ENCODE data around the gene ERF.

The ERF gene

DNA sequence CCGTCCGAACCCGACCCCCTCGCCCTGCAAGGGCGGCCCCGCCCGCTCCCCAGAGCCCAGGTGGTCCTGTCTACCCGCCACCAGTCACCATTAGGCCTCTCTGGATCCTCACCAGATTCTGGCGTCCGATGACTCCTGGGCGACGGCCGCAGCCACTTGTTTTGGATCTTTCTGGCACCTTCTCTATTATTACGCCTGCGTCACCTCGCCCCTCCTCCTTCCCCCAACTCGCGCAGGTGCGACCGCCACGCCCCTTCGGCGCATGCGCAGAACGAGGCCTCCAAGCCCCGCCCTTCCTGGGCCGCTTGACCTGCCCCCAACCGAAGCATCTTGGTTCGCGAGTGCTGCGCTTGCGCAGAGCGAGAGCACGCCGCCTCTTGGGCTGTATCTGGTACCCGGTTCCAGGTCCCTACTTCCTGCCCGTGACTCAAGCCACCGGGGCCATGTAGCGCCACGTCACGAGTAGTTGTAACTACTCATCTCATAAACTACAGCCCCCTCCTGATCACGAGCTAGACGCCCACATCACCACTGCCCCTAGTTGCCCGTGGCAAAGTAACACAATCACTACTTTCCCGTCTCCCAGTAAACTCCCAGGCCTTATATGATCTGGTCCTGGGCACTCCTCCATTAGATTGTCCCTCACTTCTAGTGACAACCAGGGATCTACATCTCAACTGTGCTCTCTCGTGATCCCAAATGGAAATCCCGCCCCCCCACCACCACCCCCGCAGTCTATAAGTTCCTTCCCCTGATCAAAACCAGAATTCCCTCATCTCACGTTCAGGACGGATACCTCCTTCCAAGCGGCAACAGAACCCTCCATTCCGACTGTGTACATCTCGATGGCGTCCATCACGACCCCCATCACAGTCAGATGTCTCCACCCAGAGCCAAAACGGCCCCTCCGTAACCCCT is 37.1 kb downstream of the ERF start, which contains the start of gene DEDD2:
Gene DEDD2 (minus strand): TSS at position 158 of the 918 bp plus-strand sequence. CDS start 670 bp downstream, outside the sequence.
- Histone ChIP-seq H3K27ac (ENCODE audit: low read depth, low read length, severe bottlenecking) (peak within 1 kb of the TSS; percentile 87), H3K4me3 (ENCODE audit: extremely low read depth, insufficient read depth, low read length, poor library complexity, severe bottlenecking) (peak within 1 kb of the TSS; percentile 98), H3K9me3 (ENCODE audit: control insufficient read depth, low read length) (no peaks in the 10 kb centered on the region), H3K36me3 (ENCODE audit: control insufficient read depth, insufficient read depth, low read length) (peaks cover 39% of the 10 kb centered on the region), H3K4me1 (ENCODE audit: control insufficient read depth, insufficient read depth, low read length, poor library complexity, severe bottlenecking) (peaks cover 9% of the 10 kb centered on the region)
- WGBS, 2 experiments (ENCODE audit: insufficient coverage in 2 of 2), result 23 to 25% methylated on average over 48 to 56 of the region's 57 CpGs

DNA sequence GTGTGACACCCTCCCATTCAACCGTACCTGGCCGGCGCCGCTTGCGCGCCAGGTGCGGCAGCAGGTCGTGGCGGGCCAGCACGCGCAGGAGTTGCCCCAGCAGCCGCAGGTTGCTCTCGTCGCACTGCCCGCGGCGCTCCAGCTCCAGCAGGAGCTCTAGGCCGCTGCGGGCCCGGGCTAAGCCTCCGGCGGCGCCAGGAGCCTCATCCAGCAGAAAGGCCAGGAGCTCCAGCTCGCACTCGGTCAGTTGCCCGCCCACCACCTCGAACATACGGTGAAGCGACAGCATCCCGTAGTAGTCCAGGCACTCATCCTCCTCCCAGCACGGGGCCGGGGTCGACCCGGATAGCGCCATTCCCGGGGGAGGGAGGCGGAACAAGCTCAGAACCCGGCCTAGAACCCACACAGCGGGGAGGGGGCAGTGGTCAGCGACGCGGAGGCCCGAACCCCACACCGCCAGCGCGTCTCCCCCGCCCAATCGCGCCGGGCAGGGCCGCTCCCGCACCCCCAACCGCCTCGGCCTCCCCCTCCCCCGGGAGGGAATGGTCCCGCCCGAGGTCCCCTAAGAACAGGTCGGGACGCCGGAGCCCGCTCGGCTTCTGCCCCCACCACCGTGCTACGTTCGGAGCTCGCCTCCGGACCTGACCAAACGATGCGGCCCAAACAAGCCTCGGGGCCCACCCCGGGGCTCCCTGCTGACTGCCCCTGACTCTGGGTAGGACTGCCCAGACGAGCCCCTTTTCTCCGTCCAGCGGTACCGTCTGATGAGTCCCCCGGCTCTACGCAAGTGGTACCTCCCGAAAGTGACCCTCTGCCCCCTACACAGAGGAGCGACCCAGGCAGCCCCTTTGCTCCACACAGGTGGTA is 38.0 kb downstream of the ERF start:
- WGBS, 2 experiments (ENCODE audit: insufficient coverage in 2 of 2), result 1% methylated on average over 53 to 73 of the region's 79 CpGs
- H3K9me3 ChIP-seq (ENCODE audit: control insufficient read depth, low read length), result no peaks in the 10 kb centered on the region

DNA sequence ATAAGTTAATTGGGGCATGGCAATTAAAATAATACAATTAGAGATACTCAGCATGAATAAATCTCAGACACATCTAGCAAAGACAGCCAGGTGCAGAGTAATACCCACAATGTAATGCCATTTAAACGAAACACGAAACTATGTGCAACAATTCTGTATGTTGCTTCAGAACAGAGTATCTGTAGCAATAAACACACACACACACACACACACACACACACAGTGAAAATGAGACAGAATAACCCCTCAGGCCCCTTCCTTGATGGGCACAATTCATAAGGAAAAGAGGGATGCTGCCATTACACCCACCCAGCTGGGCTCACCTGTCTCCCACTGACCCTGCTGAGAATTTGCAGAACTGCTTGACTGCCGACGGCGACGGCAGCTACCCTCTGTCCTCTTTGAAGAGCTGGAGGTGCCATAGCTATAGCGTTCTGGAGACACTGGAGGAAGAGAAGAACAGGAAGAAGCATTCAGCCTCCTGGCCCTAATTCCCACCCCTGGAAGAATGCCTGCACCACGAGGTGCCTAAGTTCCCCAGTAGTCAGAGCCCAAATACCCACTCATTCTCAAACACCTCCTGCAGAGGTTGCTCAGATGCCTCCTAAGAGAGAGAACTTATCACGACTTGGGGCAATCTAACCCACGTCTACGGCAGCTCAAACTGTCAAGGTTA is 40.0 kb downstream of the ERF start:
- no peaks in the 10 kb centered on the region for H3K9me3 ChIP-seq (ENCODE audit: control insufficient read depth, low read length)
- peaks cover 9% of the 10 kb centered on the region for H3K4me1 ChIP-seq (ENCODE audit: control insufficient read depth, insufficient read depth, low read length, poor library complexity, severe bottlenecking)
- H3K36me3 ChIP-seq (ENCODE audit: control insufficient read depth, insufficient read depth, low read length), result peaks cover 50% of the 10 kb centered on the region
- H3K27ac ChIP-seq (ENCODE audit: low read depth, low read length, severe bottlenecking), result no peak overlapping the region
- no peak overlapping the region for H3K4me3 ChIP-seq (ENCODE audit: extremely low read depth, insufficient read depth, low read length, poor library complexity, severe bottlenecking)
- 90 to 97% methylated on average over 9 to 10 of the region's 11 CpGs for WGBS, 2 experiments (ENCODE audit: insufficient coverage in 2 of 2)

More for the DNA sequence above, 38.0 kb downstream of the ERF start:
- H3K36me3 ChIP-seq (ENCODE audit: control insufficient read depth, insufficient read depth, low read length), result peaks cover 38% of the 10 kb centered on the region
- H3K4me3 ChIP-seq (ENCODE audit: extremely low read depth, insufficient read depth, low read length, poor library complexity, severe bottlenecking), result peak overlapping the region; percentile 98
- H3K27ac ChIP-seq (ENCODE audit: low read depth, low read length, severe bottlenecking), result peak overlapping the region; percentile 74
- peaks cover 9% of the 10 kb centered on the region for H3K4me1 ChIP-seq (ENCODE audit: control insufficient read depth, insufficient read depth, low read length, poor library complexity, severe bottlenecking)

- Histone ChIP-seq H3K4me3 (ENCODE audit: extremely low read depth, insufficient read depth, low read length, poor library complexity, severe bottlenecking) (no peak overlapping the region), H3K4me1 (ENCODE audit: control insufficient read depth, insufficient read depth, low read length, poor library complexity, severe bottlenecking) (peaks cover 10% of the 10 kb centered on the region), H3K9me3 (ENCODE audit: control insufficient read depth, low read length) (no peaks in the 10 kb centered on the region), H3K27ac (ENCODE audit: low read depth, low read length, severe bottlenecking) (no peak overlapping the region), H3K36me3 (ENCODE audit: control insufficient read depth, insufficient read depth, low read length) (peaks cover 71% of the 10 kb centered on the region)
- 83 to 100% methylated on average over 1 of the region's 1 CpG for WGBS, 2 experiments (ENCODE audit: insufficient coverage in 2 of 2)
Measured at GRCh38 chr19:42212886-42213285, 42.0 kb downstream of the ERF start.

DNA sequence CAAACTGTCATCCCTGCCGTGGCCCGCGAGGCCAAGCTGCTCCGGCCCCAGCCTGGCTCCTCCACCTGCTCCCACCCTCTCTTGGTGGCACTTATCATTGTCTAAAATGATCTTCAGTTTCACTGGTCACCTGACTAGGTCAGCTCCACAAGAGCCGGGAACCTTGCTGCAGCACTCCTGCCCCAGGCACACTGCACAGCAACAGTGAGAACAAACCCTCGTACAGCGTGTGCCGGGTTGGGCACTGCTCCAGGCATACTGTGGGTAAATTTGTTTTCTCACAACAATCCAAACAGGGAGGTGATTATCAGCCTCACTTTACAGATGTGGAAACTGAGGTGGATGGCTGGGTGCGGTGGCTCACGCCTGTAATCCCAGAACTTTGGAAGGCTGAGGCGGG is 46.3 kb downstream of the ERF start:
- Histone ChIP-seq H3K27ac (ENCODE audit: low read depth, low read length, severe bottlenecking) (no peak overlapping the region), H3K36me3 (ENCODE audit: control insufficient read depth, insufficient read depth, low read length) (peaks cover 85% of the 10 kb centered on the region), H3K4me3 (ENCODE audit: extremely low read depth, insufficient read depth, low read length, poor library complexity, severe bottlenecking) (no peak overlapping the region), H3K4me1 (ENCODE audit: control insufficient read depth, insufficient read depth, low read length, poor library complexity, severe bottlenecking) (peaks cover 10% of the 10 kb centered on the region), H3K9me3 (ENCODE audit: control insufficient read depth, low read length) (no peaks in the 10 kb centered on the region)
- 91 to 98% methylated on average over 7 to 8 of the region's 11 CpGs for WGBS, 2 experiments (ENCODE audit: insufficient coverage in 2 of 2)

GRCh38 chr19:42207767-42208271 is 47.1 kb downstream of the ERF start:
- H3K4me3 ChIP-seq (ENCODE audit: extremely low read depth, insufficient read depth, low read length, poor library complexity, severe bottlenecking), result no peak overlapping the region
- peaks cover 83% of the 10 kb centered on the region for H3K36me3 ChIP-seq (ENCODE audit: control insufficient read depth, insufficient read depth, low read length)
- peaks cover 10% of the 10 kb centered on the region for H3K4me1 ChIP-seq (ENCODE audit: control insufficient read depth, insufficient read depth, low read length, poor library complexity, severe bottlenecking)
- no peaks in the 10 kb centered on the region for H3K9me3 ChIP-seq (ENCODE audit: control insufficient read depth, low read length)
- 86 to 94% methylated on average over 5 of the region's 6 CpGs for WGBS, 2 experiments (ENCODE audit: insufficient coverage in 2 of 2)
- H3K27ac ChIP-seq (ENCODE audit: low read depth, low read length, severe bottlenecking), result no peak overlapping the region

DNA sequence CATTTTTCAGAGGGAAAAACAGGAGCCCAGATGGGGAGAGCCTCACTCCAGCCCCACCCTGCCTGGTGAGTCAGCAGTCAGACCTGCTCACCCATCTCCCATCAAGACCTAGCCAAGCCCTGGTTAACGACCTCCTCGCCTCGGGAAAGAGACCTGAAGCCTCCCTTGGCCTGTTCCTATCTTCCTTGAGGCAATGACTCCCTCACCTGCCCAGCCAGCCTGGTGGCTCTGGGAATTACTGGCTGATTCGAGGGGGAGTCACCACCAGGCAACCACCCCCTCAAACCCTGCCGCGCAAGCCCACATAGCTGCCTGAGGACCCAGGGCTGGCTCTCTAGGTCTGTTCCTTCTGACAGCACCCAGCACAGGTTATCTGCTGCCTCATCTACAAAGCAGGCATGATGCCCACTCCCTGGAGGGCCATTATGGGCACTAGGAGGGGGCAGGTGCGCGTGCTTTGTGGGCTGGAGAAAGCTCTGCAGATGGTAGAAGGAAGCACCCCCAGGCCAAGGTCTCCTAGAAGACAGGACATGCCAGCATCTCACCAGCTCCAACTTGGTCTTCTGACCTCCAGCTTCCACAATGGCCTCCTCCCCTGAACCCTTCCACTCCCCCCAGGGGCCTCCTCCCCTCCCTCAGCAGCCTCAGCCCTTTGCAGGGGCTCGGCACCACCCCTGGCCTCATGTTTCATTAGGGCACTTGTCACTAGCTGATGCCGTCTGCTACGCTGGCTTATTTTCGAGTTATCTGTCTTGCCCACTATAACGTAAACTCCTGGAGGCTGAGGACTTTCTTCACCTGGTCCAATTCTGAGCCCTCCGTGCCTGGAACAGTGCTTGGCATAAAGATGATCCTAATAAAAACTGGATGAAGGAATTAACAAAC is 47.8 kb downstream of the ERF start:
- Histone ChIP-seq H3K4me3 (ENCODE audit: extremely low read depth, insufficient read depth, low read length, poor library complexity, severe bottlenecking) (no peak overlapping the region), H3K27ac (ENCODE audit: low read depth, low read length, severe bottlenecking) (no peak overlapping the region), H3K36me3 (ENCODE audit: control insufficient read depth, insufficient read depth, low read length) (peaks cover 82% of the 10 kb centered on the region), H3K4me1 (ENCODE audit: control insufficient read depth, insufficient read depth, low read length, poor library complexity, severe bottlenecking) (peaks cover 10% of the 10 kb centered on the region), H3K9me3 (ENCODE audit: control insufficient read depth, low read length) (no peaks in the 10 kb centered on the region)
- 94 to 99% methylated on average over 9 to 12 of the region's 14 CpGs for WGBS, 2 experiments (ENCODE audit: insufficient coverage in 2 of 2)

DNA sequence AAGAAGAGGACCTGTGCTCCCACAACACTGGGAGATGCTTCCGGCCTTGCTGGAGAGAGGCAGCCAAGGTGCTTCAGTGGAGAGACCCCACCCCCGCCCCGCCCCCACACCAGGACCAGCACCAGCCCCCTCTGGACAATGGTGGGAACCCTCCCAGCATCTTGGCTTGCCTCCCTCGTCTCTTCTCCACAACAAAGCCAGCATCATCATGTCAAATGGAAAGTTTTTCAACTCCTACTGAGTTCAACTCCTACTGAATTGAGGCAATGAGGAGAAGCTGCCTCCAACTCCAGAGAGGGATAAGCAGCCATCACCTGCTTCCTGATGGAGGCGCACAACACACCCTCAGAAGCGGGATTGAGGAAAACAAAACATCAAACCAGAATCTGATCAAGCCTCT is 50.3 kb downstream of the ERF start:
- no peaks in the 10 kb centered on the region for H3K9me3 ChIP-seq (ENCODE audit: control insufficient read depth, low read length)
- H3K27ac ChIP-seq (ENCODE audit: low read depth, low read length, severe bottlenecking), result no peak overlapping the region
- peaks cover 10% of the 10 kb centered on the region for H3K4me1 ChIP-seq (ENCODE audit: control insufficient read depth, insufficient read depth, low read length, poor library complexity, severe bottlenecking)
- WGBS, 2 experiments (ENCODE audit: insufficient coverage in 2 of 2), result 69 to 100% methylated on average over 1 to 2 of the region's 6 CpGs
- peaks cover 85% of the 10 kb centered on the region for H3K36me3 ChIP-seq (ENCODE audit: control insufficient read depth, insufficient read depth, low read length)
- H3K4me3 ChIP-seq (ENCODE audit: extremely low read depth, insufficient read depth, low read length, poor library complexity, severe bottlenecking), result no peak overlapping the region

- Histone ChIP-seq H3K9me3 (ENCODE audit: control insufficient read depth, low read length) (no peaks in the 10 kb centered on the region), H3K4me1 (ENCODE audit: control insufficient read depth, insufficient read depth, low read length, poor library complexity, severe bottlenecking) (peaks cover 10% of the 10 kb centered on the region), H3K36me3 (ENCODE audit: control insufficient read depth, insufficient read depth, low read length) (peaks cover 85% of the 10 kb centered on the region), H3K4me3 (ENCODE audit: extremely low read depth, insufficient read depth, low read length, poor library complexity, severe bottlenecking) (no peak overlapping the region), H3K27ac (ENCODE audit: low read depth, low read length, severe bottlenecking) (no peak overlapping the region)
- no CpG with 5 or more reads among the region's 2 CpGs for WGBS, 2 experiments (ENCODE audit: insufficient coverage in 2 of 2)
Measured at GRCh38 chr19:42203700-42204099, 51.2 kb downstream of the ERF start.
